Activated CD8-positive, alpha-beta memory T cell treated with anti-CD3 and anti-CD28 coated beads, Interleukin-2, amount 10 ng/mL, durations not matched to agents 7 days and 5 days (primary cell): ENCODE results near the gene GMDS. TPM values are rescaled to one million over a fixed set of nuclear protein-coding genes. Genes with fewer than 3 reads are reported as not detected.

Source experiments
- ATAC-seq: fragments of 150-1000 bp; cut with Tn5 transposase; one replicate; pipeline ENCODE4 v1.10.0; 2021; ENCODE audit warnings: moderate library complexity
- CTCF ChIA-PET: fragments of 350-600 bp; sonication (Branson Sonifier 250); formaldehyde crosslinking; loops from one replicate; lab custom pipeline; 2021; ENCODE audit warnings: antibody characterized with exemption; lab: Charles Lee
- DNase-seq: peaks from one replicate; pipeline ENCODE4 v3.0.0-alpha.2; 2020
- H3K27ac Mint-ChIP-seq: one replicate; pipeline ENCODE4 v1.8.0; 2021; ENCODE audit warnings: mild to moderate bottlenecking, mixed read lengths
- H3K27me3 Mint-ChIP-seq: one replicate; pipeline ENCODE4 v1.8.0; 2021; ENCODE audit warnings: mixed read lengths
- H3K36me3 Mint-ChIP-seq: one replicate; pipeline ENCODE4 v1.8.0; 2021; ENCODE audit warnings: mild to moderate bottlenecking, mixed read lengths
- H3K4me1 Mint-ChIP-seq: one replicate; pipeline ENCODE4 v1.8.0; 2021; ENCODE audit warnings: mixed read lengths
- H3K4me3 Mint-ChIP-seq: one replicate; pipeline ENCODE4 v1.8.0; 2021; ENCODE audit warnings: mild to moderate bottlenecking, moderate library complexity, mixed read lengths
- H3K9me3 Mint-ChIP-seq: one replicate; pipeline ENCODE4 v1.8.0; 2022; ENCODE audit warnings: low read depth, mixed read lengths
- total RNA-seq, 2 experiments: library from RNA; stranded (reverse); gene quantifications; one replicate each; pipeline ENCODE4 v1.2.3, GENCODE V29; 2021

Gene GMDS
- total RNA-seq, 2 experiments from 2014 or later = 28.2 to 36.9 TPM

GRCh38 chr6:1592852-1593251 is 652.6 kb downstream of the GMDS start:
- CTCF ChIA-PET = interaction anchor here (0.6 to 1.1 kb wide), 3 partner anchors 25 to 69 kb away, joined by 3 to 4 read pairs (median 4); no protein-coding TSS in a partner anchor
- H3K27me3 Mint-ChIP-seq = peaks cover 50% of the 10 kb centered on the region
- no peak for DNase-seq

DNA sequence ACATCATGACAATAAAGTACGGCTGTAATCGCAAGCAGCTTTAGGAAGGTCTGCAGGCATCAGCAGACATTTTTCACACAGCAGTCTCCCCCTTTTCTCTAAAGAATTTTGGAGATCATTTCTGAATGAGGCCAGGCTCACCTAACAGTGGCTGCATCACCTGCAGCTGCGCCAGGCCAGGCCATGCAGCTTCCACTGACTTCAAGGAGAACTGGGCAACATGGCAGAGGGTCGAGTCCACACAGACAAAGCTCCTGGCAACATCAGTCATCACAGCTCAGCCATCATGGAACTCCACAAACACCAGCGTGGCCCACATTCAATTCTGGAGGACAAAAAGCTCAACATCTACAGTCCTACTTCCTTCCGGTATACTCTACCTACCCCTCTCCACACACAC is 653.5 kb downstream of the GMDS start:
- H3K36me3 Mint-ChIP-seq = no peaks in the 10 kb centered on the region
- H3K9me3 Mint-ChIP-seq = no peaks in the 10 kb centered on the region
- CTCF ChIA-PET = interaction anchor here (0.7 to 1.1 kb wide), 3 partner anchors 25 to 520 kb away, joined by 3 to 4 read pairs (median 4); no protein-coding TSS in a partner anchor
- H3K4me3 Mint-ChIP-seq = no peak overlapping the region
- H3K4me1 Mint-ChIP-seq = peaks cover 3% of the 10 kb centered on the region
- H3K27me3 Mint-ChIP-seq = peaks cover 47% of the 10 kb centered on the region
- H3K27ac Mint-ChIP-seq = no peak overlapping the region
- ATAC-seq = no peak
- DNase-seq = no peak

More at GRCh38 chr6:1592852-1593251, 652.6 kb downstream of the GMDS start:
- no peak overlapping the region for H3K27ac Mint-ChIP-seq
- H3K4me1 Mint-ChIP-seq = peaks cover 3% of the 10 kb centered on the region
- H3K4me3 Mint-ChIP-seq = no peak overlapping the region
- no peaks in the 10 kb centered on the region for H3K36me3 Mint-ChIP-seq
- ATAC-seq = no peak
- H3K9me3 Mint-ChIP-seq = no peaks in the 10 kb centered on the region

GRCh38 chr6:1591243-1591642 is 654.2 kb downstream of the GMDS start:
- no peak overlapping the region for H3K27ac Mint-ChIP-seq
- H3K4me1 Mint-ChIP-seq = peaks cover 2% of the 10 kb centered on the region
- CTCF ChIA-PET = interaction anchor here (1.0 kb wide), 1 partner anchor 67 kb away, joined by 3 read pairs; no protein-coding TSS in a partner anchor
- no peaks in the 10 kb centered on the region for H3K9me3 Mint-ChIP-seq
- peaks cover 40% of the 10 kb centered on the region for H3K27me3 Mint-ChIP-seq
- H3K36me3 Mint-ChIP-seq = no peaks in the 10 kb centered on the region
- H3K4me3 Mint-ChIP-seq = no peak overlapping the region
- ATAC-seq = no peak
- no peak for DNase-seq

GRCh38 chr6:1590580-1590979 is 654.8 kb downstream of the GMDS start:
- H3K9me3 Mint-ChIP-seq = no peaks in the 10 kb centered on the region
- ATAC-seq (no peak), DNase-seq (no peak)
- no peaks in the 10 kb centered on the region for H3K36me3 Mint-ChIP-seq
- no peaks in the 10 kb centered on the region for H3K4me1 Mint-ChIP-seq
- H3K4me3 Mint-ChIP-seq = no peak overlapping the region
- no peak overlapping the region for H3K27ac Mint-ChIP-seq
- CTCF ChIA-PET = interaction anchor here (1.0 kb wide), 2 partner anchors 9 to 67 kb away, joined by 3 read pairs; no protein-coding TSS in a partner anchor
- H3K27me3 Mint-ChIP-seq = peaks cover 38% of the 10 kb centered on the region

DNA sequence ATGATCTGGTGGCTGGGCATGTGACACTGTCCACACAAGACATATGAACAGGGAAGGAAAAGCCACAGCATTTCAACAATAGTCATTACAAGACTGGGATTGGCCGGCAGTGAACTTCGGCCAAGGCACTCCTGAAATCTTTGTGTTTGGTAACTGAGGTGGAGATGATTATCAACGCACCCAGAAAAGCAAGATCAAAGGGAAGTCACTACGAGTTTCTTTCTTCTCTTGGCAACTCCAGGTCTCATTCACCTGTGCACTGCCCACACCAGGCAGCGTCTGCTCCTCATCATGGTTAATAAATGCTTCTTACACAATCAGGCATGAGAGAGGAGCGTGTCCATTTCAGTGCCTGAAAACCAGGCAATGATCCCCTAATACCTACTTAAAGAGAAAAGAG is 656.2 kb downstream of the GMDS start:
- ATAC-seq (no peak), DNase-seq (peak; percentile 15)
- Mint-ChIP-seq H3K4me1 (no peaks in the 10 kb centered on the region), H3K9me3 (no peaks in the 10 kb centered on the region), H3K27me3 (peaks cover 35% of the 10 kb centered on the region), H3K4me3 (no peak overlapping the region), H3K36me3 (no peaks in the 10 kb centered on the region), H3K27ac (no peak overlapping the region)
- CTCF ChIA-PET = no interaction called here

- H3K4me3 Mint-ChIP-seq = no peak overlapping the region
- CTCF ChIA-PET = no interaction called here
- no peaks in the 10 kb centered on the region for H3K4me1 Mint-ChIP-seq
- H3K27me3 Mint-ChIP-seq = peaks cover 37% of the 10 kb centered on the region
- H3K36me3 Mint-ChIP-seq = no peaks in the 10 kb centered on the region
- ATAC-seq = no peak
- no peaks in the 10 kb centered on the region for H3K9me3 Mint-ChIP-seq
- peak; percentile 0 for DNase-seq
- H3K27ac Mint-ChIP-seq = no peak overlapping the region
These were observed 657.4 kb downstream of the GMDS start for GRCh38 chr6:1587977-1588376.

- no peaks in the 10 kb centered on the region for H3K36me3 Mint-ChIP-seq
- peaks cover 35% of the 10 kb centered on the region for H3K27me3 Mint-ChIP-seq
- no peaks in the 10 kb centered on the region for H3K9me3 Mint-ChIP-seq
- no peak overlapping the region for H3K4me3 Mint-ChIP-seq
- DNase-seq = peak; percentile 2
- no peaks in the 10 kb centered on the region for H3K4me1 Mint-ChIP-seq
- CTCF ChIA-PET = no interaction called here
- ATAC-seq = no peak
- no peak overlapping the region for H3K27ac Mint-ChIP-seq
These were observed 657.9 kb downstream of the GMDS start for GRCh38 chr6:1587546-1587945.

- no peaks in the 10 kb centered on the region for H3K36me3 Mint-ChIP-seq
- H3K4me3 Mint-ChIP-seq = no peak overlapping the region
- DNase-seq (peak; percentile 19), ATAC-seq (no peak)
- H3K9me3 Mint-ChIP-seq = no peaks in the 10 kb centered on the region
- H3K4me1 Mint-ChIP-seq = no peaks in the 10 kb centered on the region
- CTCF ChIA-PET = no interaction called here
- no peak overlapping the region for H3K27ac Mint-ChIP-seq
- peaks cover 32% of the 10 kb centered on the region for H3K27me3 Mint-ChIP-seq
These were observed 658.4 kb downstream of the GMDS start for GRCh38 chr6:1586861-1587450.

GRCh38 chr6:1586256-1586655 is 659.1 kb downstream of the GMDS start:
- ATAC-seq (no peak), DNase-seq (no peak)
- no peak overlapping the region for H3K27ac Mint-ChIP-seq
- no peaks in the 10 kb centered on the region for H3K4me1 Mint-ChIP-seq
- CTCF ChIA-PET = no interaction called here
- H3K36me3 Mint-ChIP-seq = no peaks in the 10 kb centered on the region
- peaks cover 25% of the 10 kb centered on the region for H3K27me3 Mint-ChIP-seq
- no peaks in the 10 kb centered on the region for H3K9me3 Mint-ChIP-seq
- no peak overlapping the region for H3K4me3 Mint-ChIP-seq

DNA sequence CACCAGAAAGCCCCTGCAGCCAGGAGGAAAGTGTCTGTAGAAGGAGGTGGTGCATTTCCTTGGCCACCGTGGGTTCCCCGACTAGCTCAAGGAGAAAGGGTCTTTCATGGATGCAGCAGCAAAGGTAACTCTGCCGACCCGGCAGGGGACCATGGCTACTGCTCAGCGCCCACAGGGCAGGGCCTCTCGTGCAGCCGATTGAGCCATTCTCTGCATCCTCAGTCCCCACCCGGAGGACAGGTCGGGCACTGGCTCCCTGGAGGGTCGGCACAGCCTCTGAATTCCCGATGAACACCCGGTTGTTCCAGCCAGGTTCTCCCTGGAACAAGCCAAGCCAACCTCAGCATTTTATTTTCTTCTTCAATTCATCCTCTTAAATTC is 659.7 kb downstream of the GMDS start:
- CTCF ChIA-PET = no interaction called here
- ATAC-seq (no peak), DNase-seq (no peak)
- H3K27me3 Mint-ChIP-seq = peaks cover 24% of the 10 kb centered on the region
- H3K36me3 Mint-ChIP-seq = no peaks in the 10 kb centered on the region
- H3K4me1 Mint-ChIP-seq = no peaks in the 10 kb centered on the region
- no peak overlapping the region for H3K27ac Mint-ChIP-seq
- no peak overlapping the region for H3K4me3 Mint-ChIP-seq
- no peaks in the 10 kb centered on the region for H3K9me3 Mint-ChIP-seq

- H3K4me3 Mint-ChIP-seq = no peak overlapping the region
- H3K36me3 Mint-ChIP-seq = no peaks in the 10 kb centered on the region
- H3K9me3 Mint-ChIP-seq = no peaks in the 10 kb centered on the region
- peak; percentile 35 for DNase-seq
- CTCF ChIA-PET = interaction anchor here (1.2 kb wide), 1 partner anchor 10 kb away, joined by 6 read pairs; no protein-coding TSS in a partner anchor
- no peak for ATAC-seq
- H3K27ac Mint-ChIP-seq = no peak overlapping the region
- no peaks in the 10 kb centered on the region for H3K4me1 Mint-ChIP-seq
- peaks cover 24% of the 10 kb centered on the region for H3K27me3 Mint-ChIP-seq
These were observed 660.3 kb downstream of the GMDS start for GRCh38 chr6:1584996-1585668.

GRCh38 chr6:1584146-1584545 is 661.3 kb downstream of the GMDS start:
- Mint-ChIP-seq H3K27ac (no peak overlapping the region), H3K27me3 (peaks cover 15% of the 10 kb centered on the region), H3K4me1 (no peaks in the 10 kb centered on the region), H3K9me3 (no peaks in the 10 kb centered on the region), H3K4me3 (no peak overlapping the region), H3K36me3 (no peaks in the 10 kb centered on the region)
- DNase-seq = peak; percentile 12
- no peak for ATAC-seq
- CTCF ChIA-PET = interaction anchor here (1.2 kb wide), 1 partner anchor 11 kb away, joined by 6 read pairs; no protein-coding TSS in a partner anchor

DNA sequence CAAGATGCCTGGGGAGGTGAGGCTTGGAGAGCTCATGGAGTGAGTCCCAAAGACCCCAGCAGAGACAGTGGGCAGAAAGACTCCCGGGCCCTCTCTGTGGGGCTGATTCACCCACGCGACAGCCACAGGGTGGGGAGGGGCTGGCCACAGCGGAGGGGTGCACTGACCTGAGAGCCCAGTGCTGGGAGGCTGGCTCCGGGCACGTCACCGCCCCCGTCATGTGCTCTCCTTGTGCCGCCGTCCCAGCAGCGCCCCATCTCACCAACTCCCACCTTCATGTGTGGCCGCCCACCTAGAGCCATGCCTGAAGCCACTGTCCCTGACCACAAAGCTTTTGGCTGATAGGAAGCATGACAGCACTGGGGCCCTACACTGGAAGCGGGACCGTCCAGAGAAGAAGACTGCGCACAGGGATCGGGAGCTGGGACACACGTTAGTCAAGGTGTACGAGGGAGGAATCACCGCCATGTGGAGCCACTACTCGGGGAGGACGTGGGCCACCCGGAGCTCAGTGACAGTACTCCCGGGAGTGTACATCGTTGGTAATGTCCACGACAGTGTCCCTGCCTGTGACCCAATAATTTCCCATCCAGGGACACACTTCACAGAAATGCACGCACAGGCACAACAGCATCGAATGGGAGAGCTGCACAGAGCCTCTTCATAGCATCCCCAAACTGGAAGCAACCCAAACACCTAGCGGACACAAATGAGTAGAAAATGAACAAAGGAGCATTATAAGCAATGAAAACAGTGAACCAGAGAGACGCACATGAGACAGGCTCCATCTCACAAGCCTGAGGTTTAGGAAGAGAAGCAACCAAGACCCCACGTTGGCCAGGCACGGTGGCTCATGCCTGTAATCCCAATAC is 664.0 kb downstream of the GMDS start:
- Mint-ChIP-seq H3K4me1 (no peaks in the 10 kb centered on the region), H3K4me3 (no peak overlapping the region), H3K9me3 (no peaks in the 10 kb centered on the region), H3K36me3 (no peaks in the 10 kb centered on the region), H3K27ac (no peak overlapping the region), H3K27me3 (peaks cover 6% of the 10 kb centered on the region)
- no peak for DNase-seq
- CTCF ChIA-PET = no interaction called here
- ATAC-seq = no peak
